Measurements from ENCODE around the gene SLC4A11. TPM values are rescaled to one million over a fixed set of nuclear protein-coding genes. Genes with fewer than 3 reads are reported as not detected.

The SLC4A11 gene
- total and polyA plus RNA-seq, 12 donors: 0.06 to 1.6 (median 0.45) TPM

GRCh38 chr20:3281437-3281836, 42.4 kb upstream of the SLC4A11 start:
- no peak for TF ChIP-seq CTCF (IDR thresholded peaks at IDR 0.05)
- ATAC-seq (no peak), DNase-seq (no peak)
- no peak overlapping the region for H3K27ac ChIP-seq
- H3K4me1 ChIP-seq: peaks cover 0 to 7% (median 0%) of the 10 kb centered on the region in 9 donors
- peaks cover 0 to 100% (median 49%) of the 10 kb centered on the region in 9 donors for H3K36me3 ChIP-seq
- no peak overlapping the region for H3K4me3 ChIP-seq
- intact Hi-C loops (cut with DNase I): loop anchor here in 1 of 10 donors (10.0 kb wide), 1 partner anchor 57 kb away; no protein-coding TSS in a partner anchor
- no peaks in the 10 kb centered on the region for H3K9me3 ChIP-seq
- H3K27me3 ChIP-seq: no peaks in the 10 kb centered on the region

- Histone ChIP-seq H3K4me3 (no peak overlapping the region), H3K4me1 (peaks cover 0 to 20% (median 4%) of the 10 kb centered on the region in 9 donors), H3K27ac (no peak overlapping the region), H3K9me3 (no peaks in the 10 kb centered on the region), H3K27me3 (no peaks in the 10 kb centered on the region), H3K36me3 (peaks cover 0 to 100% (median 62%) of the 10 kb centered on the region in 9 donors)
- no peak for ATAC-seq
- TF ChIP-seq CTCF (IDR thresholded peaks at IDR 0.05): no peak
- intact Hi-C loops (cut with DNase I): loop anchor here in 3 of 10 donors (5.0 to 10.0 kb wide), 3 partner anchors 55 to 162 kb away; no protein-coding TSS in a partner anchor
- DNase-seq: no peak
- WGBS, 2 donors: 96 to 100% methylated on average over 1 of the region's 1 CpG
These were observed 40.8 kb upstream of the SLC4A11 start for GRCh38 chr20:3279761-3280160.

GRCh38 chr20:3277686-3278465, 38.9 kb upstream of the SLC4A11 start:
- Histone ChIP-seq H3K27me3 (no peaks in the 10 kb centered on the region), H3K27ac (no peak overlapping the region), H3K4me3 (no peak overlapping the region), H3K36me3 (peaks cover 0 to 100% (median 69%) of the 10 kb centered on the region in 9 donors), H3K9me3 (no peaks in the 10 kb centered on the region), H3K4me1 (peaks cover 0 to 20% (median 4%) of the 10 kb centered on the region in 9 donors)
- intact Hi-C loops (cut with DNase I): loop anchor here in 2 of 10 donors (5.0 kb wide), 2 partner anchors 61 to 161 kb away; no protein-coding TSS in a partner anchor
- no peak for TF ChIP-seq CTCF (IDR thresholded peaks at IDR 0.05)
- 92 to 95% methylated on average over 7 of the region's 7 CpGs for WGBS, 2 donors
- ATAC-seq: no peak
- DNase-seq: no peak

- intact Hi-C loops (cut with DNase I): loop anchor here in 2 of 10 donors (5.0 kb wide), 2 partner anchors 59 to 159 kb away; no protein-coding TSS in a partner anchor
- Histone ChIP-seq H3K27me3 (no peaks in the 10 kb centered on the region), H3K9me3 (no peaks in the 10 kb centered on the region), H3K4me3 (no peak overlapping the region), H3K4me1 (peaks cover 0 to 20% (median 4%) of the 10 kb centered on the region in 9 donors), H3K36me3 (peaks cover 0 to 100% (median 69%) of the 10 kb centered on the region in 9 donors), H3K27ac (no peak overlapping the region)
- 59 to 75% methylated on average over 1 of the region's 1 CpG for WGBS, 2 donors
- peak in 6 of 9 donors; percentile 16 to 42 (median 30) for TF ChIP-seq CTCF (IDR thresholded peaks at IDR 0.05)
- DNase-seq: no peak
- ATAC-seq: peak in 4 of 8 donors; percentile 24 to 52 (median 40)
These were observed 37.7 kb upstream of the SLC4A11 start for GRCh38 chr20:3276680-3277015.
